Gastrocnemius medialis (tissue), 4 donors: ENCODE measurements around the gene PIK3C2B. TPM values are rescaled to one million over a fixed set of nuclear protein-coding genes. Genes with fewer than 3 reads are reported as not detected.

ENCODE experiments used
- ATAC-seq, 2 donors: fragments of 150-250 bp; one replicate each; pipeline ENCODE4 v1.9.1; 2016
- DNase-seq, 2 donors: peaks; one replicate each; pipeline ENCODE4 v3.0.0-alpha.2; 2019
- H3K27ac ChIP-seq, 4 donors: fragments of 200-600 bp; sonication (generic); 1 replicate in 1 of 4; 2 replicates in 3 of 4; pipeline ENCODE4 v1.5.1; 2016 to 2018; ENCODE audit warnings: mild to moderate bottlenecking in 2 of 4, moderate library complexity in 1 of 4
- H3K27me3 ChIP-seq, 3 donors: fragments of 200-600 bp; sonication (generic) in 2 of 3; 1 replicate in 1 of 3; 2 replicates in 2 of 3; pipeline versions ENCODE4 v1.5.1 to v1.6.0; 2016 to 2019; ENCODE audit warnings: mild to moderate bottlenecking in 1 of 3, moderate library complexity in 1 of 3
- H3K36me3 ChIP-seq, 2 donors: fragments of 200-600 bp; sonication (generic) in 1 of 2; one replicate each; pipeline ENCODE4 v1.5.1; 2017 to 2018
- H3K4me1 ChIP-seq, 2 donors: fragments of 200-600 bp; sonication (generic) in 1 of 2; one replicate each; pipeline ENCODE4 v1.5.1; 2016 to 2017; ENCODE audit warnings: mild to moderate bottlenecking in 2 of 2
- H3K4me3 ChIP-seq, 4 donors: fragments of 200-600 bp; sonication (generic) in 3 of 4; 1 replicate in 1 of 4; 2 replicates in 3 of 4; pipeline ENCODE4 v1.5.1; 2016 to 2019; ENCODE audit warnings: mild to moderate bottlenecking in 2 of 4
- H3K9me3 ChIP-seq, 3 donors: fragments of 200-600 bp; sonication (generic) in 2 of 3; 1 replicate in 1 of 3; 2 replicates in 2 of 3; pipeline ENCODE4 v1.5.1; 2016 to 2019
- CTCF ChIP-seq, 5 experiments: fragments of 450-650 bp in 3 of 5; fragments of 200-600 bp in 2 of 5; sonication (generic) in 2 of 5; IDR thresholded peaks in 4 of 5; conservative IDR thresholded peaks in 1 of 5; 1 replicate in 4 of 5; 2 replicates in 1 of 5; pipeline ENCODE4 v1.5.1; 2016 to 2019; ENCODE audit warnings: antibody characterized with exemption in 5 of 5, mild to moderate bottlenecking in 3 of 5, moderate library complexity in 3 of 5
- POLR2A ChIP-seq, 2 donors: fragments of 450-650 bp; IDR thresholded peaks; one replicate each; pipeline ENCODE4 v1.6.1; 2017; ENCODE audit warnings: antibody characterized with exemption in 2 of 2, mild to moderate bottlenecking in 2 of 2, moderate library complexity in 2 of 2
- in situ Hi-C, 4 donors: fragments of 200-750 bp; cut with MboI; loops; one replicate each; pipeline versions ENCODE4 v1.15.0 to v1.8.0; 2017; ENCODE audit warnings: low sequenced_read_pairs in 4 of 4
- intact Hi-C: fragments of 100-400 bp; cut with DNase I; formaldehyde crosslinking; loops from one replicate; pipeline ENCODE4 v1.15.1; 2023; ENCODE audit warnings: low total_unique reads
- total RNA-seq, 4 donors: library from RNA; depleted of rRNA; stranded (reverse); fragments of >200 nt; gene quantifications; one replicate each; pipeline versions ENCODE4 v1.1.0 to v1.2.3, GENCODE V29; 2016

Gene PIK3C2B
- total RNA-seq, 4 donors from 2014 or later = 2.8 to 6.0 (median 3.8) TPM

DNA sequence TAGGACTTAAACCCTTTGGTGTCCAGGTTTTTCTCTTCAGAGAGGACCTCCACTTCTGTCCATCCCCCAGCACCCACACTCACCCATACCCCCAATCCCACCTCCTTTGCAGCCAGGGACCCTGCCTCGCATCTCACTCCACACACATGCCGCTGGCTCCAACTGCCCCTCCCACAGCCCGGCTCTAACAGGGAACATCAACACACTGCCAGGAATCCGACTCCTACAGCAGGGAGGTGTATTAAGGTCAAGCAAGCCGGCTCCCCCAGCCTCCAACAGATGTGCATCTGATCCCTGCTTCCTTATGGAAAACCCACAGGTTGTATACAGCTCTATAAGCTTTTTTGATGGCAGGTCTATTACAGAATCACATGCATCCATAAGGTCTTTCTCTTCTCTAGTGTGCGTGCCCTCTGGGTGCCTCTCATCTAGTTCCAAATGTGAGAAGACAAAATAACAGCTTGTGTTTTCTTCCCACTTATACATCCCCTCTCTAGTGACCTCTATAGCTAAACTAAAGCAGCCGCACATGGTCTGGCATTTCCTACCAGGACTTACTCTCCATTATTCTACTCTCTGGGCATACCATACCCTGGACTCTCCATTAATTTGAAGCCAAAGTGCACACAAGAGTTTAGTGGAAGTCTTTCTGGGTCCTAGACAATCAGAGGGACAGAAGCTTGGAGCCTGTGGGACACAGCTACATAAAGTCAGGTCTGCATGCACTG is 16.3 kb downstream of the PIK3C2B start:
- in situ Hi-C loops = no loop called here
- Histone ChIP-seq H3K27ac (peak overlapping the region in 3 of 4 donors; percentile 41 to 44 (median 43)), H3K4me3 (no peak overlapping the region), H3K36me3 (no peaks in the 10 kb centered on the region), H3K4me1 (peaks cover 83 to 90% of the 10 kb centered on the region in 2 donors), H3K9me3 (no peaks in the 10 kb centered on the region), H3K27me3 (no peaks in the 10 kb centered on the region)
- intact Hi-C loops = no loop called here
- TF ChIP-seq POLR2A (IDR thresholded peaks at IDR 0.05) (no peak), CTCF (IDR thresholded peaks at IDR 0.05 in 4 of 5, conservative IDR thresholded peaks at IDR 0.05 in 1 of 5) (no peak)
- peak; percentile 48 to 52 for ATAC-seq
- peak in 1 of 2 donors; percentile 32 for DNase-seq

GRCh38 chr1:204477036-204477740 is 17.4 kb downstream of the PIK3C2B start:
- in situ Hi-C loops (no loop called here), intact Hi-C loops (no loop called here)
- no peaks in the 10 kb centered on the region for H3K27me3 ChIP-seq
- no peak overlapping the region for H3K4me3 ChIP-seq
- ATAC-seq = no peak
- DNase-seq = no peak
- H3K36me3 ChIP-seq = no peaks in the 10 kb centered on the region
- no peaks in the 10 kb centered on the region for H3K9me3 ChIP-seq
- H3K27ac ChIP-seq = peak overlapping the region; percentile 0 to 41 (median 38)
- no peak for TF ChIP-seq POLR2A (IDR thresholded peaks at IDR 0.05)
- no peak for TF ChIP-seq CTCF (IDR thresholded peaks at IDR 0.05 in 4 of 5, conservative IDR thresholded peaks at IDR 0.05 in 1 of 5)
- H3K4me1 ChIP-seq = peaks cover 74 to 81% of the 10 kb centered on the region in 2 donors

DNA sequence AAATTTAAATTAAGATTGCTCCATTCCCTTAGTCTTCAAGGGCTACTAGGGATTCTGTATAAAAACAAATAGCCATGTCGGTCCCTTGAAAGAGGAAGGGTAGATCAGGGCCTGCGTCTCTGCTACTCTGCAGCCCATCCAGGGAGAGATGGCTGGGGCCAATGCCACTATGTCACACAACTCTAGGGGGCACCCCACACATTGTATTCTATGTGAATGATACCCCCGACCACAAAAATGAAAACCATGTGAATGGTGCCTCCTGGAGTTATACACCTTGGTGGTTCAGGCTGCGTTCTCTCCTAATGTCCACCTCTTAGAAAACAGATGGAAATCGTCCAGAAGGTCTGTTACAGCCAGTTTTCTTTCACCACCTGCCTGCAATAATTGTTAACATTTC is 18.0 kb downstream of the PIK3C2B start:
- in situ Hi-C loops (no loop called here), intact Hi-C loops (no loop called here)
- no peak for TF ChIP-seq CTCF (IDR thresholded peaks at IDR 0.05 in 4 of 5, conservative IDR thresholded peaks at IDR 0.05 in 1 of 5)
- TF ChIP-seq POLR2A (IDR thresholded peaks at IDR 0.05) = no peak
- ATAC-seq (no peak), DNase-seq (no peak)
- Histone ChIP-seq H3K27me3 (no peaks in the 10 kb centered on the region), H3K9me3 (no peaks in the 10 kb centered on the region), H3K4me3 (no peak overlapping the region), H3K4me1 (peaks cover 68 to 75% of the 10 kb centered on the region in 2 donors), H3K27ac (peak overlapping the region in 2 of 4 donors; percentile 50 to 51), H3K36me3 (no peaks in the 10 kb centered on the region)

GRCh38 chr1:204475656-204476432 is 18.8 kb downstream of the PIK3C2B start:
- ATAC-seq (peak in 1 of 2 donors; percentile 43), DNase-seq (no peak)
- in situ Hi-C loops = no loop called here
- Histone ChIP-seq H3K27ac (peak overlapping the region; percentile 33 to 55 (median 50)), H3K9me3 (no peaks in the 10 kb centered on the region), H3K4me3 (no peak overlapping the region), H3K27me3 (no peaks in the 10 kb centered on the region), H3K36me3 (no peaks in the 10 kb centered on the region), H3K4me1 (peaks cover 61 to 67% of the 10 kb centered on the region in 2 donors)
- intact Hi-C loops = no loop called here
- TF ChIP-seq POLR2A (IDR thresholded peaks at IDR 0.05) = no peak
